ENCODE results near the gene YIPF1.
"Not testable (repeated sequence)": the region's sequence is repeated elsewhere in the genome, so short reads cannot be mapped to it uniquely, and the experiment has no call there.

YIPF1 gene

GRCh38 chr1:53893999-53894636 lies 4.5 kb upstream of the YIPF1 start, which contains the start of gene DIO1:
Gene DIO1, plus strand, starts transcription at chr1:53894187. Its CDS starts 24 bp downstream, at chr1:53894211.
- no peak for DNase-seq

- no peak for DNase-seq
Observed at GRCh38 chr1:53892911-53893310, 3.3 kb upstream of the YIPF1 start.

GRCh38 chr1:53891678-53892077 lies 2.1 kb upstream of the YIPF1 start:
- DNase-seq: no peak

GRCh38 chr1:53891018-53891417 lies 1.4 kb upstream of the YIPF1 start:
- DNase-seq: no peak

DNA sequence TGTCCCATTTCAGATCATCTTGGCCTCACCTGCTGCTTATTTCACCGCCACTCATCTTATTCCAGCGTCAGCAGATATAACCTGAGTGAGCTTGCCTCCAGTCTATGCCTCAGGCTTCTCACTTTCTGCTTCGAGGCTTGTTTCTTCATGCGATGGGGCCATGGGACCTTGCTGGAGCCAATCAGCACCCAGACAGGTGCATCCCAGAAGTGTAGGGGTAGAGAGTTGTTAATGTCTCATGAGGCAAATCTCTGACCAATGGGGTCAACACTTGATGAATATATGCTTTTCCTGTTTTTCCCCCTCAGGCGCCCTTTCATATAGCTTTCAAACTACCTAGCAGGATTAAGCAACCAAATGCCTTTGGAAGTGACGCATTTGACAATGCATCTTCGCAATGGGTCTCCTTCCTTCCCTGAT lies 935 bp upstream of the YIPF1 start:
- peak; percentile 60 for DNase-seq

DNA sequence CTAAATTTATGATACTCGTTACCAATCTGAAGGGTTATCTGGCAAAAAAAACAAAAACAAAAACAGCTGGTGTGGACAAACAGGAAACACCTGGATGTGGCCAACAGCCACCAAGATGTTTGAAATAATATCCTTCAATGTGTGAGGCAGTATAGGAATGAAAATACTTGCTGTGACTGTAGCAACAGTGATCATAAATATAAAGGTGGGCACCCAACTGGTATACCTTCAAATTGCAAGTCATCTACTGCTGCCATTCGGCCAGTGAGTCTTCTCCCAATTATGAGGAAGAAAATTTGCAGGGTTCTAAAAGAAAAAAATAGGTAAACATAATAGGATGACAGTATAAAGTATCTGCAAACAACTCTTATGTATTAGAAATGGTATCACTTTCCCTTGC lies 916 bp downstream of the YIPF1 start:
- no peak for DNase-seq

- not testable (repeated sequence) for DNase-seq
Observed at GRCh38 chr1:53883600-53883999, 6.0 kb downstream of the YIPF1 start.

DNA sequence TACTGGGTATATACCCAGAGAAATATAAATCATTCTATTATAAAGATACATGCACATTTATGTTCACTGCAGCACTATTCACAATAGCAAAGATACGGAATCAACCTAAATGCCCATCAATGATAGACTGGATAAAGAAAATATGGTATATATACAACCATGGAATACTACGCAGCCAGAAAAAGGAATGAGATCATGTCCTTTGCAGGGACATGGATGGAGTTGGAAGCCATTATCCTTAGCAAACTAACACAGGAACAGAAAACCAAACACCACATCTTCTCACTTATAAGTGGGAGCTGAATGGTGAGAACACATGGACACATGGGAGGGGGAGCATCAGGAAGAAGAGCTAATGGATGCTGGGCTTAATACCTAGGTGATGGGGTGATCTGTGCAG lies 7.7 kb downstream of the YIPF1 start:
- not testable (repeated sequence) for DNase-seq

DNA sequence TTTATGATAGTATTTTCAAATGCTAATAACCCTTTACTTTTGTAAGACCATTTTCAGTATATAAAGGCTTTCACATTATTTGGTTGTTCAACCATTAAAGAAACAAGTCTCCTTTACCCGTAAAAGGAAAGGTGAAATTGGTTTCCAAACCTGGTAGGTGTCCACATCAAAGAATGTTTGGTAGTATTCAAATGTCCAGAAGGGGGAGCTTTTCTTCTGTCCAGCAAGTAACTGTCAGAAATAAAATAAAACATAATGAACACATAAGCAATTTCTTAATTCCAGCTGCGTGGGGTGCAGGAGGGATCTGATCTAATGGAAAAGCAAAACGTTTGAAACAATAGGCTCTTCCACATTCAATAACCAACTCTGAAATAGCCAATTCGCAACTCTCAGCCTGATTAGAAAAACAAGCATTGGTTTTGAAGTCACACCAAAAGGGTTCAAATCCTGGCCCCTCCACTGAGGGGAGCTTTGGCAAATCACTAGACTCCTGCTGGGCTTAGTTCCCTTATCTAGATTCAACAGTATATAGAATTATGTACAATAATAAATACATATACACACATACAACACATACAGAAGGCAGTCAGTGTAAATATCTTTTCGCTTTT lies 11.0 kb downstream of the YIPF1 start:
- no peak for DNase-seq

DNA sequence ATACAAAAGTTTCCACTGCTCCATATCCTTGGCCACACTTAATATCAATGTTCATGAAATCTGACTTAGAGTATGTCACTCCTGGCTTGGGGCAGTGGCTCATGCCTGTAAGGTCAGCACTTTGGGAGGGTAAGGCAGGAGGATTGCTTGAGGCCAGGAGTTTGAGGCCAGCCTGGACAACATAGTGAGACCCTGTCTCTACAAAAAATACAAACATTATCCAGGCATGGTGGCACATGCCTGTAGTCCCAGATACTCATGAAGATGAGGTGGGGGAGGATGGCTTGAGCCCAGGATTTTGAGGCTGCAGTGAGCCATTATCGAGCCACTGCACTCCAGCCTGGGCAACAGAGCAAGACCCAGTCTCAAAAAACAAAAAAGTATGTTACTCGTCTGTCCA lies 14.4 kb downstream of the YIPF1 start:
- not testable (repeated sequence) for DNase-seq

DNA sequence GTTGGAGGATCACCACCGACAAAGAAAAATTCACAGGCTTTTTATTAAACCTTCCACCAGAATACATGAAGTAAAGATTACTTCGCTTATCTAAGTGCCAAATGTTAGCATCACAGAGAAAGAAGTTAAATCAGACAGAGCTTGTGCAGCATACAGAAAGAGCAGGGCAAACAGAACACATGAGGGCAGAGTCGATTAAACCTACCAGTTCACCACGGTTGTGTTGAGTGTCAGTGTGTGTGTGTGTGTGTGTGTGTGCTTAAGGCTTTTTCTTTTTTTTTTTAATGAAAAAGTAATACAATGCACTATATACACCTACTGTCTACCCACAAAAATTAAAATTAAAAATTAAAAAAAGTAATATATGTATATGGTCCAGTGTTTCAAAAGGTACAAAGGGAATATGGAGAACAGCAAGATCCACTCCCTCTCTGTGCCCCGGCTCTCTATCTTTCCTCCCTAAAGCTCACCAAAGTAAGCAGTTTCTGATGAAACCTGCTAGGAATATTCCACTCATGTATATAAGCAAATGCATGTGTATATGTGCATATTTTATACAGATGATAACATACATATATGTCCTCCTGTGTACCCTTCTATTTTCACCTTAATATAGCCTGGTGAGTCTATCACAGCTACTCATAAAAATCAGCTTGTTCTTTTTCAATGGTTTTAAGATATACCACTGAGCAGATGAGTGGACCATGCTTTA lies 17.7 kb downstream of the YIPF1 start:
- DNase-seq: no peak

- DNase-seq: no peak
Observed at GRCh38 chr1:53871221-53871620, 18.4 kb downstream of the YIPF1 start.

- DNase-seq: no peak
Observed at GRCh38 chr1:53869454-53870117, 20.0 kb downstream of the YIPF1 start.

DNA sequence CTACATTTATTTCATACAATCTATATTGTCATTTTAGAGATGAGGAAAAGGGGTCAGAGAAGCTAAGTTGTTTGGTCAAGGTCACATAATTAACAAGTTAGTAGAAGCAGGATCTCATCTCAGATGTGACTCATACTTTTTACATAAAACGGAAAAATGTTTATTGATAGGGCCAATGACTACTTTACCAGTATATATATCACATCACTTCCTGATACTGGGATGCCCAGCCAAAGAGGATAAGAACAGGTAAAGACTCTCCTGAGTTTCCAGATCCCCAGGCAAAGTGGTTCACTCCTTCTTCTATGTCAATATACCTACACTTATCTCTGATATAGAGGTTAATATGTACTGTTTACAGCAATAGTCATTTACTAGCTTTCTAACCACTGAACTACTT lies 21.0 kb downstream of the YIPF1 start:
- DNase-seq: no peak

- no peak for DNase-seq
Observed at GRCh38 chr1:53862507-53862906, 27.1 kb downstream of the YIPF1 start.

DNA sequence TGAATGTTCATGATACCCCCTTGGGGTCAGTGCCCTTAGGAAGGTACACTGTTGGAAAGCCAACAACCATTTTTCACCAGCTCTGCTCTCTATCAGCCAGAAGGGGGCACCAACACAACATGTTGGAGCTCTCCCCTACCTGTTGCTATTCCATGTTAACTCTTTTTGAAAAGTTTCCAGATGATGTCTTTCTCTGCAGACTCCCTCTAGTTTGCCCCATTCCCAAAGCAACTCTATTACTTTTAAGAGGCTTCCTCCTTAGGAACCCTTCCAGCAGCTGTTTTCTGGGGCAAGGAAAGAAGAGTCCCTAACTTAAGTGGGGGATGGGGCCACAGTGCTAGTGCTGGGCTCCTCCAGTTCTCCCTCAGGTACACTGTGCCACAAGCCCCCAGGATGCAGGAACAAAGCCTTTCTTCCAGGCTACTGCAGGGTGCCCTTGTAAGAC lies 28.6 kb downstream of the YIPF1 start:
- peak; percentile 60 for DNase-seq

GRCh38 chr1:53851571-53852285 lies 37.9 kb downstream of the YIPF1 start:
- no peak for DNase-seq

- DNase-seq: no peak
Observed at GRCh38 chr1:53850082-53850673, 39.4 kb downstream of the YIPF1 start.

- no peak for DNase-seq
Observed at GRCh38 chr1:53847980-53848379, 41.6 kb downstream of the YIPF1 start.

GRCh38 chr1:53842347-53842746 lies 47.2 kb downstream of the YIPF1 start:
- DNase-seq: no peak

- no peak for DNase-seq
Observed at GRCh38 chr1:53838654-53838974, 51.0 kb downstream of the YIPF1 start.

- DNase-seq: peak; percentile 97
Observed at GRCh38 chr1:53837924-53838653, 51.5 kb downstream of the YIPF1 start, which contains the start of gene NDC1. Gene NDC1, minus strand, starts transcription at chr1:53838296. Its CDS starts 35 bp downstream, at chr1:53838261.
